Neuronal stem cell (in vitro differentiated cells): Measurements from ENCODE around the gene ARID4B.

Experiments
- DNase-seq: peaks from one replicate; pipeline ENCODE4 v3.0.0-alpha.2; 2013; ENCODE audit warnings: low spot score
- H2AFZ ChIP-seq: one replicate; pipeline ENCODE4 v1.6.1; 2013; ENCODE audit warnings: mild to moderate bottlenecking, low read length, inconsistent platforms
- H2AK5ac ChIP-seq: 2 replicates; pipeline ENCODE4 v1.6.1; 2013; ENCODE audit warnings: low read depth, mild to moderate bottlenecking, inconsistent platforms, low read length, moderate library complexity, mixed read lengths
- H2BK120ac ChIP-seq: 2 replicates; pipeline ENCODE4 v1.6.1; 2013; ENCODE audit warnings: low read depth, mild to moderate bottlenecking, inconsistent platforms, low read length, moderate library complexity, mixed read lengths
- H2BK12ac ChIP-seq: one replicate; pipeline ENCODE4 v1.6.1; 2013; ENCODE audit warnings: low read length, inconsistent platforms
- H2BK15ac ChIP-seq: 2 replicates; pipeline ENCODE4 v1.6.1; 2013; ENCODE audit warnings: mild to moderate bottlenecking, low read length, inconsistent platforms, mixed read lengths
- H2BK5ac ChIP-seq: one replicate; pipeline ENCODE4 v1.6.1; 2013; ENCODE audit warnings: inconsistent platforms, mild to moderate bottlenecking, low read length, moderate library complexity
- H3K14ac ChIP-seq: one replicate; pipeline ENCODE4 v1.6.1; 2013; ENCODE audit warnings: low read length, inconsistent platforms
- H3K18ac ChIP-seq: 2 replicates; pipeline ENCODE4 v1.6.1; 2013; ENCODE audit warnings: low read length, inconsistent platforms
- H3K23ac ChIP-seq: 2 replicates; pipeline ENCODE4 v1.6.1; 2013; ENCODE audit warnings: low read depth, mild to moderate bottlenecking, mixed read lengths, low read length, inconsistent platforms; ENCODE audit not compliant: poor library complexity
- H3K27ac ChIP-seq: replicated peaks from 3 replicates; pipeline ENCODE4 v1.5.1; 2013; ENCODE audit warnings: low read length, inconsistent platforms
- H3K27me3 ChIP-seq, 3 experiments: 2 replicates each; pipeline ENCODE4 v1.6.1; 2013; ENCODE audit warnings: low read length in 3 of 3, mild to moderate bottlenecking in 2 of 3, inconsistent platforms in 1 of 3, low read depth in 1 of 3, mixed read lengths in 1 of 3, moderate library complexity in 1 of 3; ENCODE audit not compliant: control insufficient read depth in 3 of 3, insufficient read depth in 3 of 3
- H3K36me3 ChIP-seq, 2 donors: replicated peaks in 1 of 2; 2 replicates each; pipeline ENCODE4 v1.6.1; 2013; ENCODE audit warnings: low read length in 2 of 2; ENCODE audit not compliant: control insufficient read depth in 2 of 2, insufficient read depth in 2 of 2
- H3K4ac ChIP-seq: 2 replicates; pipeline ENCODE4 v1.6.1; 2013; ENCODE audit warnings: inconsistent platforms, mild to moderate bottlenecking, low read length, moderate library complexity
- H3K4me1 ChIP-seq, 2 donors: 1 replicate in 1 of 2; 2 replicates in 1 of 2; pipeline ENCODE4 v1.6.1; 2013; ENCODE audit warnings: low read length in 2 of 2, low read depth in 1 of 2; ENCODE audit not compliant: control insufficient read depth in 2 of 2, insufficient read depth in 1 of 2
- H3K4me2 ChIP-seq: one replicate; pipeline ENCODE4 v1.6.1; 2013; ENCODE audit warnings: mild to moderate bottlenecking, low read length, inconsistent platforms; ENCODE audit not compliant: insufficient read depth, poor library complexity, severe bottlenecking
- H3K4me3 ChIP-seq, 2 donors: 2 replicates each; pipeline ENCODE4 v1.5.1; 2013; ENCODE audit warnings: low read length in 2 of 2, mild to moderate bottlenecking in 2 of 2, inconsistent platforms in 1 of 2, moderate library complexity in 1 of 2
- H3K79me1 ChIP-seq: one replicate; pipeline ENCODE4 v1.6.1; 2013; ENCODE audit warnings: low read depth, mild to moderate bottlenecking, inconsistent platforms, low read length, moderate library complexity
- H3K9ac ChIP-seq: one replicate; pipeline ENCODE4 v1.6.1; 2013; ENCODE audit warnings: mild to moderate bottlenecking, low read depth, low read length, inconsistent platforms; ENCODE audit not compliant: poor library complexity
- H3K9me3 ChIP-seq, 2 donors: replicated peaks in 1 of 2; 2 replicates each; pipeline versions ENCODE3 to v1.6.1; 2013; ENCODE audit warnings: low read length in 2 of 2, mild to moderate bottlenecking in 2 of 2, inconsistent platforms in 1 of 2, low read depth in 1 of 2, mixed read lengths in 1 of 2, moderate library complexity in 1 of 2; ENCODE audit not compliant: control insufficient read depth in 2 of 2, insufficient read depth in 1 of 2
- H4K8ac ChIP-seq: one replicate; pipeline ENCODE4 v1.6.1; 2013; ENCODE audit warnings: low read depth, mild to moderate bottlenecking, inconsistent platforms, low read length, moderate library complexity
- H4K91ac ChIP-seq: one replicate; pipeline ENCODE4 v1.6.1; 2013; ENCODE audit warnings: low read length, low read depth, mild to moderate bottlenecking, inconsistent platforms; ENCODE audit not compliant: poor library complexity
- WGBS, 2 donors: extraction: QIAGEN DNeasy Blood & Tissue Kit; methylation state at CpG; one replicate each; pipeline ENCODE4 v1.1.7; 2013; ENCODE audit warnings: missing lambda C conversion rate in 2 of 2, mixed read lengths in 1 of 2; ENCODE audit not compliant: insufficient read length in 2 of 2, insufficient replicate concordance in 1 of 2; ENCODE audit errors: extremely low coverage in 2 of 2; 5-methylcytosine and 5-hydroxymethylcytosine counted together

The ARID4B gene

GRCh38 chr1:235169986-235170385 is 158.0 kb downstream of the ARID4B start:
- H3K36me3 ChIP-seq: peaks cover 4 to 88% of the 10 kb centered on the region in 2 donors
- no peaks in the 10 kb centered on the region for H3K27me3 ChIP-seq
- no peak for DNase-seq

DNA sequence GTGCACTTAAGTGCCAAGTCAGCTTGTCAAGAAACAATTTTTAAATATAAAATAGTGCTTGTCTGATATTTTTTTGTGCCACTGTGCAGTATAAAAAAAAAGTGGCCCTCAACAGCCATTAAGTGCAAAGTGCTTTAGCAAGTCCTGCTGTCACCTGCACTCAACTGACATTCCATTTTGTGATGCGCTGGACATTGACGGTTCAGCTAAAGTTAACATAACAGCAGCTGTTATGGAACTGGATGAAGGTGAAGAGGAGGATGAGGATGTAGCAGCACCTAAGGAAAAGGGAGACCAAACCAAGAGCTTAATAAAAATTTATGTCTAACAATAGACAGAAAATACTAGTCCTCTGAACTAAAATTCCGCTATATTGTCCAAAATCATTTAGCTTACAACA is 159.6 kb downstream of the ARID4B start:
- no peak overlapping the region for H3K23ac ChIP-seq
- no peak overlapping the region for H3K27ac ChIP-seq
- no peak overlapping the region for H3K14ac ChIP-seq
- no peak overlapping the region for H2AK5ac ChIP-seq
- H2AFZ ChIP-seq: no peak overlapping the region
- no peak overlapping the region for H2BK120ac ChIP-seq
- H2BK15ac ChIP-seq: no peak overlapping the region
- H3K9me3 ChIP-seq: no peaks in the 10 kb centered on the region
- H3K79me1 ChIP-seq: no peaks in the 10 kb centered on the region
- no peak overlapping the region for H3K4me2 ChIP-seq
- no peak overlapping the region for H4K91ac ChIP-seq
- H3K4me3 ChIP-seq: no peak overlapping the region
- H3K9ac ChIP-seq: no peak overlapping the region
- H3K4ac ChIP-seq: no peak overlapping the region
- no peak overlapping the region for H2BK12ac ChIP-seq
- WGBS, 2 donors: no CpG with 5 or more reads among the region's 3 CpGs
- no peak overlapping the region for H3K18ac ChIP-seq
- no peaks in the 10 kb centered on the region for H3K27me3 ChIP-seq
- H4K8ac ChIP-seq: no peak overlapping the region
- no peaks in the 10 kb centered on the region for H3K4me1 ChIP-seq
- H2BK5ac ChIP-seq: no peak overlapping the region
- peaks cover 4 to 76% of the 10 kb centered on the region in 2 donors for H3K36me3 ChIP-seq
- DNase-seq: no peak

More at GRCh38 chr1:235169986-235170385, 158.0 kb downstream of the ARID4B start:
- no peak overlapping the region for H2AFZ ChIP-seq
- no peak overlapping the region for H2BK120ac ChIP-seq
- H2AK5ac ChIP-seq: no peak overlapping the region
- no peaks in the 10 kb centered on the region for H3K79me1 ChIP-seq
- no peak overlapping the region for H3K9ac ChIP-seq
- no peak overlapping the region for H3K23ac ChIP-seq
- H4K91ac ChIP-seq: no peak overlapping the region
- H2BK5ac ChIP-seq: no peak overlapping the region
- H3K18ac ChIP-seq: no peak overlapping the region
- H3K4me1 ChIP-seq: no peaks in the 10 kb centered on the region
- no peak overlapping the region for H3K4me3 ChIP-seq
- H3K27ac ChIP-seq: no peak overlapping the region
- no peak overlapping the region for H3K4me2 ChIP-seq
- H2BK15ac ChIP-seq: no peak overlapping the region
- H2BK12ac ChIP-seq: no peak overlapping the region
- no peak overlapping the region for H4K8ac ChIP-seq
- H3K4ac ChIP-seq: no peak overlapping the region
- no peak overlapping the region for H3K14ac ChIP-seq
- no peaks in the 10 kb centered on the region for H3K9me3 ChIP-seq

GRCh38 chr1:235161685-235162327 is 166.2 kb downstream of the ARID4B start:
- H4K91ac ChIP-seq: no peak overlapping the region
- no peak overlapping the region for H3K9ac ChIP-seq
- H2AFZ ChIP-seq: peak overlapping the region; percentile 88
- H3K23ac ChIP-seq: no peak overlapping the region
- no peak overlapping the region for H4K8ac ChIP-seq
- H3K27ac ChIP-seq: no peak overlapping the region
- DNase-seq: no peak
- no CpG with 5 or more reads among the region's 21 CpGs for WGBS, 2 donors
- H3K18ac ChIP-seq: no peak overlapping the region
- H3K14ac ChIP-seq: no peak overlapping the region
- H3K27me3 ChIP-seq: no peaks in the 10 kb centered on the region
- H3K9me3 ChIP-seq: no peaks in the 10 kb centered on the region
- no peak overlapping the region for H2BK12ac ChIP-seq
- H2AK5ac ChIP-seq: no peak overlapping the region
- peak overlapping the region; percentile 63 for H3K4me2 ChIP-seq
- H3K36me3 ChIP-seq: peaks cover 13 to 47% of the 10 kb centered on the region in 2 donors
- no peak overlapping the region for H2BK15ac ChIP-seq
- H2BK5ac ChIP-seq: no peak overlapping the region
- H3K4me1 ChIP-seq: peaks cover 3% of the 10 kb centered on the region in 2 donors
- H2BK120ac ChIP-seq: no peak overlapping the region
- peak overlapping the region; percentile 77 to 92 for H3K4me3 ChIP-seq
- no peak overlapping the region for H3K4ac ChIP-seq
- peaks cover 3% of the 10 kb centered on the region for H3K79me1 ChIP-seq

DNA sequence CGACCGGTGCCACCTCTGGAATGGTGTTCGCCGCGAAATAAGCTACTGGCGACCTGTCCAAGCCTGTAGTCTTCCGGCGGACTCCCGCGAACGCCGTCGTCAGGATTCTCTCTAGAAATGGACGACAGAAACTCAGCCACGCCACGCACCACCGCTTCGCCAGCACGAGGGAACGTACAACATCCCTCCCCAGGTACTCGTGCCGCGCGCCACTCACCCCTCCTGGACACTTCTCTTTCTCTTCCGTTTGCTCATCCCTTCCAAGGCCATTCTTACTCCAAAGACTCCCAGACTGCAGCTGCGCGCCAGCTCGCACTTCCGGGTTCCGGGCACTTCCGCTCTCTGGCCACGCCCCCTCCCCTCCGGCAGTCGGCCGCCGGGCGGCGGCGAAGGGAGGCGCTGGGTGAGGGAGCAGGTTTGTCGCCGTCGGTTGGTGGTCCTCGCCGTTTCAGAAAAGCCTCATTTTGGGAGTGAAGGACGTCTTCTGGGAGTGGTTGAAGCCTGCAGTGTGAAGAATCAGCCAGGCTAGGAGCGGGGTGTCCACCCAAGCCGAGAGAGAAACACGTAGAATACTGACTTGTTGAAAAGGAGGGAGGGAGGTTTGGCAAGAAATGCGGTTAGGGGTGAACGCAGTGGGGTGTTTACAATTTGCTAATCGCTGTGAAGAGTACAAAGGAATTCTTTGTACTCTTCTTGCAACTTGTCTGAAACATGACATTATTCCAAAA is 166.9 kb downstream of the ARID4B start, which contains the start of gene RBM34:
Gene RBM34 (minus strand): TSS at position 294 of the 728 bp plus-strand sequence. CDS start 24 bp downstream, at position 270.
- no CpG with 5 or more reads among the region's 52 CpGs for WGBS, 2 donors
- H3K14ac ChIP-seq: peak within 1 kb of the TSS; percentile 57
- no peak within 1 kb of the TSS for H2BK12ac ChIP-seq
- H3K4me3 ChIP-seq: peak within 1 kb of the TSS; percentile 77 to 92
- peak within 1 kb of the TSS; percentile 88 for H2AFZ ChIP-seq
- H3K27ac ChIP-seq: peak within 1 kb of the TSS; percentile 77
- peak within 1 kb of the TSS; percentile 95 for H3K9ac ChIP-seq
- H4K91ac ChIP-seq: no peak within 1 kb of the TSS
- H4K8ac ChIP-seq: no peak within 1 kb of the TSS
- no peaks in the 10 kb centered on the region for H3K9me3 ChIP-seq
- peak; percentile 84 for DNase-seq
- no peak within 1 kb of the TSS for H2BK5ac ChIP-seq
- H3K4ac ChIP-seq: no peak within 1 kb of the TSS
- H2BK15ac ChIP-seq: no peak within 1 kb of the TSS
- peak within 1 kb of the TSS; percentile 93 for H3K18ac ChIP-seq
- no peak within 1 kb of the TSS for H2BK120ac ChIP-seq
- peaks cover 3% of the 10 kb centered on the region in 2 donors for H3K4me1 ChIP-seq
- H3K27me3 ChIP-seq: no peaks in the 10 kb centered on the region
- peak within 1 kb of the TSS; percentile 63 for H3K4me2 ChIP-seq
- peaks cover 13 to 47% of the 10 kb centered on the region in 2 donors for H3K36me3 ChIP-seq
- peak within 1 kb of the TSS; percentile 92 for H3K23ac ChIP-seq
- peaks cover 3% of the 10 kb centered on the region for H3K79me1 ChIP-seq
- H2AK5ac ChIP-seq: no peak within 1 kb of the TSS
